ENCODE data around the gene SORCS1.

DNA sequence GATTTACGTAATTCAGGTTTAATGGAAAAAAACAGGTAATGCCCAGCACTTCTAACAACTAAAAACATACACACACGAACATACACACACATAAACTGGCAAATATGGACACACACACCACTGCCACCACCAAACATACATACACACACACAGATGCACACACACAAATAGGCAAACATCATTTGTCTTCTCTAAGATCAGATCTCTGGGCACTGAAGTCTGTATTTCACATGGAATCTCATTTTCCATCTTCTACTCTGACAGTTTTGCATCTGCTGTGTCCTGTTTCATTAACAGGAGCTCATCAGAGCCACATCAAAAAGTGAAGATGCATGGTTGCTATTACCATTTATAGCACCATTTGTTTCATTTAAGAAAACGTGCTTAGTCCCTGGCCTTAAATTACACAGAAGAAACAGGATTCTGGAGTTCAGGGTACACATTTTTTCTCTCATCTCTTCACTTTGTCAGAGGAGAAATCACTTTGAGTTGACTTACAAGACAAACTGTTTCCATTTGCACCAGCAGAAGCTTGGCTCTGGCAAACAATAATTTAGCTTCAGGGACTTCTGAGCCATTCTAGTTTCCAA is 165.3 kb downstream of the SORCS1 start:
- TF ChIP-seq YY1 (tag by site-specific recombination; IDR thresholded peaks at IDR 0.05) (no peak), ZNF501 (tag by site-specific recombination; IDR thresholded peaks at IDR 0.05) (no peak), ZNF530 (tag by site-specific recombination; IDR thresholded peaks at IDR 0.05; ENCODE audit: low read depth) (no peak), ZFP69B (tag by site-specific recombination; IDR thresholded peaks at IDR 0.05) (no peak), ZNF274 (IDR thresholded peaks at IDR 0.05; ENCODE audit: low read length) (no peak), ZNF274 (tag by site-specific recombination; IDR thresholded peaks at IDR 0.05; ENCODE audit: borderline replicate concordance) (no peak)
- TF ChIP-seq, protein P1, sequence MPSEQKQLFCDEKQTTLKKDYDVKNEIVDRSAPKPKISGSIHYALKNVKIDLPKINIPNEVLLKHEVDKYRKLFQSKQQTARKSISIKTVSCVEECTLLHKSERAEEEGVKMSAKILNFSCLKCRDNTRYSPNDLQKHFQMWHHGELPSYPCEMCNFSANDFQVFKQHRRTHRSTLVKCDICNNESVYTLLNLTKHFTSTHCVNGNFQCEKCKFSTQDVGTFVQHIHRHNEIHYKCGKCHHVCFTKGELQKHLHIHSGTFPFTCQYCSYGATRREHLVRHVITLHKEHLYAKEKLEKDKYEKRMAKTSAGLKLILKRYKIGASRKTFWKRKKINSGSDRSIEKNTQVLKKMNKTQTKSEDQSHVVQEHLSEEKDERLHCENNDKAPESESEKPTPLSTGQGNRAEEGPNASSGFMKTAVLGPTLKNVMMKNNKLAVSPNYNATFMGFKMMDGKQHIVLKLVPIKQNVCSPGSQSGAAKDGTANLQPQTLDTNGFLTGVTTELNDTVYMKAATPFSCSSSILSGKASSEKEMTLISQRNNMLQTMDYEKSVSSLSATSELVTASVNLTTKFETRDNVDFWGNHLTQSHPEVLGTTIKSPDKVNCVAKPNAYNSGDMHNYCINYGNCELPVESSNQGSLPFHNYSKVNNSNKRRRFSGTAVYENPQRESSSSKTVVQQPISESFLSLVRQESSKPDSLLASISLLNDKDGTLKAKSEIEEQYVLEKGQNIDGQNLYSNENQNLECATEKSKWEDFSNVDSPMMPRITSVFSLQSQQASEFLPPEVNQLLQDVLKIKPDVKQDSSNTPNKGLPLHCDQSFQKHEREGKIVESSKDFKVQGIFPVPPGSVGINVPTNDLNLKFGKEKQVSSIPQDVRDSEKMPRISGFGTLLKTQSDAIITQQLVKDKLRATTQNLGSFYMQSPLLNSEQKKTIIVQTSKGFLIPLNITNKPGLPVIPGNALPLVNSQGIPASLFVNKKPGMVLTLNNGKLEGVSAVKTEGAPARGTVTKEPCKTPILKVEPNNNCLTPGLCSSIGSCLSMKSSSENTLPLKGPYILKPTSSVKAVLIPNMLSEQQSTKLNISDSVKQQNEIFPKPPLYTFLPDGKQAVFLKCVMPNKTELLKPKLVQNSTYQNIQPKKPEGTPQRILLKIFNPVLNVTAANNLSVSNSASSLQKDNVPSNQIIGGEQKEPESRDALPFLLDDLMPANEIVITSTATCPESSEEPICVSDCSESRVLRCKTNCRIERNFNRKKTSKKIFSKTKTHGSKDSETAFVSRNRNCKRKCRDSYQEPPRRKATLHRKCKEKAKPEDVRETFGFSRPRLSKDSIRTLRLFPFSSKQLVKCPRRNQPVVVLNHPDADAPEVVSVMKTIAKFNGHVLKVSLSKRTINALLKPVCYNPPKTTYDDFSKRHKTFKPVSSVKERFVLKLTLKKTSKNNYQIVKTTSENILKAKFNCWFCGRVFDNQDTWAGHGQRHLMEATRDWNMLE (tag by site-specific recombination; conservative IDR thresholded peaks at IDR 0.05; ENCODE audit: low read depth): no peak
- TF ChIP-seq, protein P2, sequence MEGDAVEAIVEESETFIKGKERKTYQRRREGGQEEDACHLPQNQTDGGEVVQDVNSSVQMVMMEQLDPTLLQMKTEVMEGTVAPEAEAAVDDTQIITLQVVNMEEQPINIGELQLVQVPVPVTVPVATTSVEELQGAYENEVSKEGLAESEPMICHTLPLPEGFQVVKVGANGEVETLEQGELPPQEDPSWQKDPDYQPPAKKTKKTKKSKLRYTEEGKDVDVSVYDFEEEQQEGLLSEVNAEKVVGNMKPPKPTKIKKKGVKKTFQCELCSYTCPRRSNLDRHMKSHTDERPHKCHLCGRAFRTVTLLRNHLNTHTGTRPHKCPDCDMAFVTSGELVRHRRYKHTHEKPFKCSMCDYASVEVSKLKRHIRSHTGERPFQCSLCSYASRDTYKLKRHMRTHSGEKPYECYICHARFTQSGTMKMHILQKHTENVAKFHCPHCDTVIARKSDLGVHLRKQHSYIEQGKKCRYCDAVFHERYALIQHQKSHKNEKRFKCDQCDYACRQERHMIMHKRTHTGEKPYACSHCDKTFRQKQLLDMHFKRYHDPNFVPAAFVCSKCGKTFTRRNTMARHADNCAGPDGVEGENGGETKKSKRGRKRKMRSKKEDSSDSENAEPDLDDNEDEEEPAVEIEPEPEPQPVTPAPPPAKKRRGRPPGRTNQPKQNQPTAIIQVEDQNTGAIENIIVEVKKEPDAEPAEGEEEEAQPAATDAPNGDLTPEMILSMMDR (tag by site-specific recombination; IDR thresholded peaks at IDR 0.05): no peak

Data from HEK293 (cell line).